Stimulated activated CD4-positive, alpha-beta T cell treated with anti-CD3 and anti-CD28 coated beads, Interleukin-1b, Interleukin-23, amount 100 ng/mL, for 1 hour (primary cell): ENCODE results near the gene CEP112.
"Not testable (repeated sequence)": the region's sequence is repeated elsewhere in the genome, so short reads cannot be mapped to it uniquely, and the experiment has no call there.

Source experiments
- DNase-seq, 2 donors: peaks; one replicate each; pipeline ENCODE4 v3.0.0-alpha.2; 2020; ENCODE audit warnings: low read depth in 2 of 2

CEP112 gene

DNA sequence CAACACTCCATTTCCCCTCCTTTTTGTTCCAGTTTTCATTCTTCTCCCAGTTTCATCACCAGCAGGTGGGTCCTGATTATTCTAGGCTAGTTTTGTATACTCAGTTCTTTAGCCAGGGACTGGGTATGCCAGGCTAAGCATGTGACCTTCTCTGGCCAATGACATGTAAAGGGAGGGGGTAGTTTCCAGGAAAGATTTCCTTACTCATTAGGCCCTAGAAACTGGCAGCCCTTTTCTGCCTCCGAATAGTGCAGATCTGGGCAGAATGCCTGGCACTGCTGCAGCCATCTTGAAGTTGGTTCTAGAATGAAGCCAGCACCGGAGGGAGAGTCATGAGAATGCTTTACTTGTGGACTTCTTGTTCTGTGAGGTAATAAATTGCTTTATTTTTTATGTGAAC is 503.6 kb downstream of the CEP112 start:
- no peak for DNase-seq

DNA sequence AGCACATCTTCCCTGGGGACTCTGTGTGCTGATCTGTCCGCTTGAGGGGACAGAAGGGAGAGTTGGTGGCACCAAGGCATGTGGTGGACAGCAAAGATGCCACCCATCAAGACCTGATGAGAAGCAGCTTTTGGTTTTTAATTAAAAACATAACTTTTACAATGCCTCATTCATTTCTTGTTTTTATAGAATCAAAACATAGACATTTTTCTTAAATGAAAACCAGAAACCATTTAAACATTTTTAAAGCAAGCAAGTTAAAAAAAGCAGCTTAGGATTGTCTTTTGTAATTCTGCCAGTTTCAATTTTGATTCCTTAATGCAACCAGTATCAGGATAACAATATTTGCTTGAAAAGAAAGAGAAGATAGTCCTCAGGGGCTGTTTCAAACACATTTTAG is 506.8 kb downstream of the CEP112 start:
- no peak for DNase-seq

DNA sequence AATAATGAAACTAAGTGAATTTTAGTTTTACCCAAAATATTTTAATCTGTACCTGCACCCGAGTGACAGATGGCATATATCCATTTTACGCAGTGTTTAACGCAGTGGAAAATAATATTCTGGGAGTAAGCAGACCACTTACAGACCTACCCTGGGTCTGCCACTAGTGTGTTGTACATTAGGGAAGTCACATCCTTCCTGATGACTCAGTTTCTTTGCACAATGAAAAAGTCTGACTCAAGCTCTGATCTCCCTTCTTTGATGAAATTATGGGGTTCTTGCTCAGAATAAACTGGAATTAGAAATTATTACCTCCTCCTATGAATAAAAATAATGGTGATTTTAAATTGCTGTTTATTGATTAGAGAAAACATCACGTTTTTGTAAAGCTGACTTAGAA is 507.3 kb downstream of the CEP112 start:
- DNase-seq: no peak

DNA sequence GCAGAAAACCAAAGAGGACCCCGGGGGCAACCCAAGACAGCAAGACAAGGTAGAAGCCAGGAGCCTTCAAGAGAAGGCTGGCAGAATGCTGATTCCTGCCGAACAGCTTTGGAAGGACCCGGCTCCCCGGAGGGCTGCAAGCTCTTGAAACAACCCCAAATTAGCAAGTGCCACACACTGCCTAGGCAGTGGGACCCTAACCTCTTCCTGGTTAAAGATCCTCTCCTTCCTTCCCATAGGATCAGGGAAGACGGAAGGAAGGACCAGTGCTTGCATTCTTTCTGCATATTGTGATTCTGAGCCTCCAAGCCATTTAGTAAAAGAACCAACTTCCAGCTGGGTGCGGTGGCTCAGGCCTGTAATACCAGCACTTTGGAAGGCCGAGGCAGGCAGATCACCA is 508.5 kb downstream of the CEP112 start:
- no peak for DNase-seq

DNA sequence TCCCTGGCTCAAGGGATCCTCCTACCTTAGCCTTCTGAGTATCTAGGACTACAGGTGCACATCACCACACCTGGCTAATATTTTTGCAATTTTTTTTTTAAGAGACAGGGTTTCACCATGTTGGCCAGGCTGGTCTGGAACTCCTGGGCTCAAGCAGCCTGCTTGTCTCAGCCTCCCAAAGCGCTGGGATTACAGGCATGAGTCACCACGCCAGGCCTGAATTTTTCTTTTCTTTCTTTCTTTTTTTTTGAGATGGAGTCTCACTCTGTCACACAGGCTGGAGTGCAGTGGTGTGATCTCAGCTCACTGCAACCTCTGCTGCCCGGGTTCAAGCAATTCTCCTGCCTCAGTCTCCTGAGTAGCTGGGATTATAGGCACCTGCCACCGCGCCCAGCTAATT is 510.2 kb downstream of the CEP112 start:
- DNase-seq: not testable (repeated sequence)

DNA sequence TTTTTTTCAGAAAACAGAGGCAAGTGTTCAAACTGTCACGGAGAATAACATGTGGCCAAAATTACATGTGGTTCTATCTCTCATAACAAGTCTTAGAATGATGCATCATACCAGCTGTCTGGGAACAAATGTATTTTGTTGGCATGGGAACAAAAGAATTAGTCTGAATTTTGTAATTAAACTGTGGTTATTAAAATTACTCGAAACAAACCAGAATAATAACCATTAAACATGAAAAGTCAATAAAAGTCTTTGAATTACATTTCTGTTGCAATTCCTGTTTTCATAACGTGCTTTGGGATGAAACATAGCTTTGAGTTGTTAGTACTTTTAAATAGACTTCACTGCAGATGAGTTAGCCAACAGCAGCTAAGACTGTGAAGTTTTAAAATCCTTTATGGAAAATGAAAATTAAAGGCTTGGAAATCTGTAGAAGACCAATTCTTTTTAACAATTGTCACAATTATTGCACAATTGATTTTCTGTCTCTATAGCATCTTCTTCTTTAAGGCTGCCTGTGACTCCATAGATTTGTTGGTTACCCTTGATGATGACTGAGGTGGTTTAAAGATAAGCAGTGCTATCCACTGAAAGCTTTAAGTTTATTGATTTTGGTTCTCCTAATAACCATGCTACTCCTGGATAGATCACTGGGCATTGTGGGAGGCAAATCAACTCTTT is 512.6 kb downstream of the CEP112 start:
- DNase-seq: no peak

DNA sequence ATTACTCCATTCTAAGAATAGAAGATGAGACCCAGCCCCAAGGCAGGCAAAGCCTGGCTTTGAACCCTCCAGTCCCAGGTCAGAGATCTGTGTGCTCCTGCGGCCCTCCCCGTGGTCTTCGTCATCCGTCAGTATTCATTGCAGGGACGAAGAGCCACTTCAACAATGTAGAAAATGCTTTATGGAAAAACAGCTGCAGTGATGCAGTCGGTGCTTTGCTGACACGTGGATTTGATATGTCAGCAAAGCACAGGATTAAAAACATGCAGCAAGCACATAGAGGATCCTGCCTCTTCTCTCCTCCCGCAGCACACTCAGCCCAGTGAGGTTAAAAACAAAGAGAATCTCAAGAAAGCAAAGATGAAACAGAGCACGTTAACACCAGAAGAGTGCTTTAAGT is 513.4 kb downstream of the CEP112 start:
- DNase-seq: no peak

DNA sequence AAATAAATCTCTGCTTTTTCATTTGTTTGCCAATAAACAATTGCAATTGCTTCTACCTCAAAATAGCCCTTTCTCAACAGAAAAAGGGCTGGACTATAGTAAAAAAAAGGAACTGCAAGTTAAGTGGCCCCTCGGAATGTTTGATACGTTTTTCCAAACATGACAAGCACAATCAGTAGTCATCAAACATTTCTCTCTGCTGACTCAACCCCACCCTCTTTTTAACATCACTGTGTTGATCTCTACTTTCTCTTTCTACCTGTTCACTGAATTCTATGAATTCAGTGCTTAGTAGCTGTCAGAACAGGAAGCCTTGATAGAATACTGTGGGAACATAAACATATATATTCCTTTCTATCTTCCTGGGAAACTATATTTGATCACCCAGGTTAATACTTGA is 514.0 kb downstream of the CEP112 start:
- DNase-seq: no peak

DNA sequence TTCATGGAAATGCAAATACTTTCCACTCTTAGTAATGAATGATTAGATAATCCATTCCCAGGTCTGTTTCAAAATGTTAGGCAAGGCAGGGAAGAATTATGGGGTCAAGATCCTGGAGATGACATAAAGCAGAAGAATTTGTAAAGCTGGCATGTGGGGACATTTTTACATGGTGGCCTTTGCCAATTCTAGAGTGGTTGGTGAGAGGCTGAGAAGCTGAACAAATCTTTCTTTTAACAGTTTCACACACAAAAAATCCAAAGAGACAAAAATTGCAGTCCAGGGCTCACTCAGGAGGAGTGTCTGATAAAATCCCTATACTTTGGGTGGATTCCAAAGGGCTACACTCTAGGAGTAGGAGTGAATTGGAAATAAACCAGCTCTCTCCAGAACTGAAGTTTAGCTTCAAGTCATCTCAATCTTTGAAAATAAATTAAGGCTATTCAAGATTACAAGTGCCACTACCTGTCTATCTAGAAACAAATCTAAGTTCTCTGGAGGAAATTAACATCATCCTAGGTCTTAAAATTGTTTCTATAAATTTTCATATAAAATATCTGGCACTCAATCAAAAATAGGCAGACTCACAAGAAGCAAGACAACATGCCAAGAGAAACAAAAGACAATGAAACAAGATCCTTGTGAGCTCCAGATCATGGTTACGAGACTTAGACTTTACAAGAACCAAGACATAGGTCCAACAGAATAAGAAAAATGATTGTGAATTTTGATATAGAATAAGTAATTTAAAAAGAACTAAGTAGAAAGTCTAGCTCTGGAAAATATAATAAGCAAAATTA is 517.5 kb downstream of the CEP112 start:
- DNase-seq: no peak

DNA sequence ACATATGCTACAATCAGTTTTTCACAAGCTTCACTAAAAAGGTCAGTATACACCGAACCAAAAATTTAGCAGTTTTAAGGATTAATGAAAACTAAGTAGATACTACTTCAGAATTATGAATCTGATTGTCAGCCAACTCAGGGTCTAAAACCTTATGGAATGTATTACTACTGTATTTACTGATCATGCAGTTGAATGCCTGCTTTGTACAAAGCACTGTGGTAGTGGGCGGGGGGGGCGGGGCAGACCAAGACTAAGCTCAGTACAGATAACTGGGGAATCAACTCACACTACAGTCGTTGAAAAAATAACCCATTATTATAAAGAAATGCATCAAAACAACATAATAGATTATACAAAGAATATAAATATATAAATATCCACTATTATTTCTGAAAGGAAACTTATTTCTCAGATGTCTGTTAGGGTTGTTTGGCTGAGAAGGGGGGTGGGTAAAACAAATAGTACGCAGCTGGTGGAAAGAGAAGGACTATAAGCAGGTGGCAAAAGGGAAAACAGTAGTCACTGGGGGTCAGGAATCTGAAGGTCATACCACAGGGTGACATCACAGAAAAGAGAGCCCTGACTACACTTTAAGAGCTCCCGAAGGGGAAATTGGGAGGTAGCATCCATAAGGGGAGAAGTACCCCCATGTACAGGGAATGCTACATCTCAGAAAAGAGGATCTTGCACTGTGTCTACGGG is 521.1 kb downstream of the CEP112 start:
- DNase-seq: no peak

DNA sequence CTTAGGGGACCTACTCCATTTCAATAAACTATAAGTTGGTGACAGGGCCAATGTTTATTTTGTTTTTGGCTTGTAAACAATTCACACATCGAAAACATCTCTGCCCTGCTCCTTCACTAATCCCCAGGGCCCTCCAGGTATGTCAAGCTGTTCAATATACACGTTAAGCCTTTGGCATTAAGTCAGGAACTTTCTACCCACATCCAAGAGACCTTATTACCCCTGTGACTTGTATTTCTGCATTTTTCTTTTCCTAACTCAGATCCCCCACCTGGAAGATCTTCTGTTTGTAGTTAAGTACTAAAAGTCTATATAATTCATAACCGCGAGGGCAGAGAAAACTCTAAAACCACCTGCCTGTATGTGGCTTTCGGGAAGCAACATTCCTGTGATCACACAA is 523.7 kb downstream of the CEP112 start:
- no peak for DNase-seq

DNA sequence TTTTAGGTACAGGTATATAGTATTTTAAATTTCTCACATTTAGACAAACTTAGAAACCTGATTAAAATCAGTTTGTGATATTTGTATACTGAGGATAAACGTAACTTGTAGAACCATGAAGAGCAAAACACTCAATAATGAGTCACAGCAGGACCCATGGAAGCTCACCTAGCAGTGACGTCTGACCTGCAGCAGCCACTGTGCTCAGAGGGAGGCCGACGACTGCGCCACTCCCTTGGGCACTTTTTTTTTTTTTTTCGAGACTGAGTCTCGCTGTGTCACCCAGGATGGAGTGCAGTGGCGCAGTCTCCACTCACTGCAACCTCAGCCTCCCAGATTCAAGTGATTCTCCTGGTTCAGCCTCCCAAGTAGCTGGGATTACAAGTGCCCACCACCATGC is 524.3 kb downstream of the CEP112 start:
- no peak for DNase-seq

DNA sequence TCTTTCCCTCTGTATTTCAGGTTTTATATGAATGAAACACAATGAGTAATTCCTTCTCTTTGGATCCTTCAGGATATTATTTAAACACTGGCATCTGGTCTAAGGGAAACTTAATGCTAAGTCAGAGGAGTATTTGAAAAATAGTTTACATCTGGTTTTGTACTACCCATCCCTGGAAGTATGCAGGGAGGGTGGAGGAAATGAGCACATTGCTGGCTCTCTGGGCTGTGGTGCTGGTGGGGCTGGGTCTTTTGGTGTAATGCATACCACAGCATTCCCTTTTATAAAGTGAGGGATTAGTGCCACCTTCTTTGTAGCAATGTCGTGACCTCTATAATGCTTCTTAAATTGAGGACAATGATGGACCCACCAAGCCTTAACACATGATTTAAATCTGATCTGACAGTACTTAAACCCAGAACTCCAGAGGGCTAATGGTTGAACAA is 525.0 kb downstream of the CEP112 start:
- no peak for DNase-seq

DNA sequence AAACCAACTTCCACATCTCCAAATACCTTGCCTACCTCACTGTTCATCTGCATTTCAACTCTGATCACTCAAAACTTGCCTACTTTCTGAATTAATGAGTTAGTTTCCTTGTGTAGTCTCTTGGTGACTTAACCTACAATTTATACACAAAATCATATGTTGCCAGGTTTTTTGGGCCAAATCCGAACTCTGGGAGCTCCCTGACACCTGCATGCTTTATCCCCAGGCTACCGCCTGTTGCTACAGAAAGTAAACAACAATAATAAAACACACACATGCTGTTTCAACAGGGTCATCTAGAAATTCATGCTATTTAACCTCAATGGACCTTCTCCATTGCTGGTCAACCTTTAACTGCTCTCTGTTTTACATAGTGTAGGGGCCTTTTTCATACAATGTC is 526.0 kb downstream of the CEP112 start:
- no peak for DNase-seq

DNA sequence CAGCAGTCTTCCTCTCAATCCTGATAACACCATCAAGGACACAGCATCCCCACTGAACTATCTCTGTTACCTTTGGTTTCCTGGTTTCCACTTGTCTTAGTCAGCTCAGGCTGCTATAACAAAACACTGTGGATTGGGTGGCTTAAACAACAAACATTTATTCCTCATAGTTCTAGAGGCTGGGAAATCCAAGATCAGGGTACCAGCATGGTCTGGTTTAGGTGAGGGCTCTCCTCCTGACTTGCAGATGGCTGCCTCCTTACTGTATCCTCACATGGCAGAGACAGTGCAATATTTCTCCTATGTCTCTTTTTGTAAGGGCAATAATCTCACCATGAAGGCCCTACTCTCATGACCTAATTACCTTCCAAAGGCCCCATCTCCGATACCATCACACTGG is 527.2 kb downstream of the CEP112 start:
- no peak for DNase-seq

DNA sequence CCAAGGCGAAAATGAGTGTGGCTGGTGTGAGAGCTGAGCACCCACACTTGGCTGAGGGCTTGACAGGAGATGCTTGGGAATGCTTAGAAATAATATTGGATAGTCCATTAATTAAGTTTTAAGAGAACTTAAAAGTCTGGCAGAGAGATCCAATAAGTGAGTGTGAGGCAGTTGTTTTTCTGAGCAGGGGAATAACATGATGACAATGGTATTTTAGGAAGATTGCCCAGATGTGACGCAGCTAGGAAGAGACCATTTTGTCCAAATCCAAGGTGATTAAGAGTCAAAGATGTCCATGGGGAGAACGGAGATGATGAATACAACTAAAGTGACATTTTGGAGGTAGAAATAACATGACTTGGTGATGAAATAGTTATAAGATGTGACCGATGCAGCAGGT is 527.7 kb downstream of the CEP112 start:
- DNase-seq: no peak

DNA sequence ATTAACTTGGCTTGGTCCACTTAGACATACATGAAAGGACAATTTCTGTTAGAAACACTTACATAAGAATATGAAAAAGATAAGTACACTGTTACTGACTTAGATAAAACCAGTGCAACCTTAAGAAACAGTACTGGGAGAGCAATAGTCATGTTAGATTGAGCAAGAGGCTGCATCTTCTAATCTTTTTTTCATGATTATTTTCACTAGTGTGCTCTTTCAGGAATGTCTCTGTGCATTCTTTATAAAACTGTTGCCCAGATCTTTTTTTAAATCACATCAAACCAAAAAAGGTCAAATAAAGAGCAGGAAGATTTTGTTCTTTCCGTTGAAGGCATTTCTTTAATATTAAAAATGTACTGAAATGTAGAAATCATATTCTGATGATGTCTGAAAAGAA is 529.7 kb downstream of the CEP112 start:
- DNase-seq: no peak

DNA sequence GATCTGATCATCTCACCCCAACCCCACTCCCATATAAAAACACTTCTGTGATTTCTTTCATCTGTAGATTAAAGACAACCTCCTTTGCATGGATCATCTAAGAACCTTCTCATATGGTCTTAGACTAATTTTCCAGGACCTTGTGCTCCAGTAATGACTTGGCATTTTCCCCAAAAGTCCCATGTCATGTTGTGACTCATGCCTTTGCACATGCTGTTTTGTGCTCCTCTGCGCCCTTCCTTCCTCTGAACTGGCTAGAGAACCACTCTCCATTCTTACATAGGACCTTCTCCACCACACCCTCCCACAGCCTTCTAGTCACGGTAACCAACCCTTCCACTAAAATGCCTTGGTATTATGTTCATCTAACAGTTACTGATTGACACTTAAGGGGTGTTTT is 531.0 kb downstream of the CEP112 start:
- DNase-seq: no peak

DNA sequence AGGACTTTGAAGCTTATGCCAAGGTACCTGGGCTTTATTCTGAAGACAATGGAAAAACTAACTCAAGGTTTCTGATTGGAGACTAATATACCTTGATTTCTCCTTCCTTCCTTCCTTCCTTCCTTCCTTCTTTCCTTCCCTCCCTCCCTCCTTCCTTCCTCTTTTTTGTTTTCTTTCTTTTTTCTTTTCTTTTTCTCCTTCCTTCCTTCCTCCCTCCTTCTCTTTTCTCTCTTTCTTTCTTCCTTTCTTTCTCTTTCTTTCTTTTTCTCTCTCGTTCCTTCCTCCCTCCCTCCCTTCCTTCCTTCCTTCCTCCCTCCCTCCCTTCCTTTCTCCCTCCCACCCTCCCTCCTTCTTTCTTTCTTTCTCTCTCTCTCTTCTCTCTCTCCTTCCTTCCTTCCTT is 531.9 kb downstream of the CEP112 start:
- DNase-seq: no peak

DNA sequence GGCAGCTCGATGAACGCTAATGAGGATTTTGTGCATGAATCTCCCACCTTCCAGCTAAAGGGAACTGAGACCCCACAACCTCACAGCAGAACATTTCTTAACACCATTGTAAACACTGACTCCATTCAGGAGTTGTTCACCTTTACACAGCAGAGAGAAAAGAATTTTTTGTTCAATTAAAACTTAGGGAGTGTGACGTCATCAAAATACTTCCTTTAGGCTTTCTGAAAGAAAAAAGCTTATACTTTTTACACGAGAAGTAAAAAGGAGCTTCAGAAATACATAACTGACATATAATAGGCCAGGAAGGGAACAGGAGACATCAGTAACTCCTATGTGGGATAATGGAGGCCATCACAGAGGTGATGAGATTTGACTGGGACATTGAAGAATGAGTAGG is 532.4 kb downstream of the CEP112 start:
- DNase-seq: no peak

DNA sequence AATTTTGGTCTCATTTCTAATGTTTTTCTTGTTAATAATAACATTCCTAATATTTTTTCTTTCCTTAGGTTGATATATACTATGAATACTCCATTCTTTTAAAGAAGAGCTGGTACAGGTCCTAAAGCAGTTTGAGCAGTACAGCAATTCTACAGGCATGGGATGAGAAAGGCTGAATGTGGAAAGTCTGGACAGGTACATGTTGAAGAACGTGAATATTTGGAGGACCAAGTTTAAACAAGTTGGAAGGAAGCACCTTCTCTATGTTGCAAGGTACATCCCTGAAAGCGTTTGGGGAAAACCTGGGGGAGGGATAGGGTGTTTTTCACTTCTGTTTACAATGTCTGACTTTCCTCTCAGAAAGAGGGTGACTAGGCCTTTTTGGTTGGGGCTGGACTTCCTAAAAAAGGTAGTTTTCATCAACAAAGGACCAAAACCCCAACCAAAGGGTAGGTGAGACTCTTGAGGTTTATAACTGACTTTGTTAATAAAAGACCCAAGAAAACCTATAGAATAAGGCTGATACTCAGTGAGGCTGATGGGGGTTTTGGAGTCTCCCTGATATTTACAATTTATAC is 534.6 kb downstream of the CEP112 start:
- DNase-seq: no peak
